Adrenal gland (tissue), 12 donors: ENCODE data around the gene HSP90AA1. TPM values are rescaled to one million over a fixed set of nuclear protein-coding genes. Genes with fewer than 3 reads are reported as not detected.

Experiments
- DNase-seq, 7 donors: peaks; one replicate each; pipeline ENCODE4 v3.0.0-alpha.2; 2019 to 2020
- H3K27ac ChIP-seq, 5 donors: fragments of 200-600 bp; sonication (generic) in 4 of 5; 1 replicate in 3 of 5; 2 replicates in 2 of 5; pipeline versions ENCODE4 v1.5.1 to v1.8.0; 2016 to 2020; ENCODE audit warnings: mild to moderate bottlenecking in 1 of 5
- H3K27me3 ChIP-seq: fragments of 200-600 bp; 2 replicates; pipeline ENCODE4 v1.8.0; 2021
- H3K36me3 ChIP-seq, 2 donors: fragments of 200-600 bp; replicated peaks in 1 of 2; 1 replicate in 1 of 2; 2 replicates in 1 of 2; pipeline versions ENCODE4 v1.5.1 to v1.8.0; 2018 to 2022
- H3K4me1 ChIP-seq, 2 donors: fragments of 200-600 bp; replicated peaks in 1 of 2; 1 replicate in 1 of 2; 2 replicates in 1 of 2; pipeline versions ENCODE4 v1.5.1 to v1.8.0; 2018 to 2021
- H3K4me3 ChIP-seq, 4 donors: fragments of 200-600 bp; sonication (generic) in 3 of 4; one replicate each; pipeline ENCODE4 v1.5.1; 2016 to 2018
- H3K9me3 ChIP-seq, 3 donors: fragments of 200-600 bp; sonication (generic) in 1 of 3; replicated peaks in 1 of 3; 1 replicate in 2 of 3; 2 replicates in 1 of 3; pipeline versions ENCODE4 v1.5.1 to v1.8.0; 2016 to 2021
- CTCF ChIP-seq, 6 experiments: fragments of 450-650 bp in 4 of 6; fragments of 200-600 bp in 2 of 6; sonication (generic) in 1 of 6; IDR thresholded peaks; 1 replicate in 5 of 6; 2 replicates in 1 of 6; pipeline versions ENCODE4 v1.5.1 to v1.8.0; 2016 to 2021; ENCODE audit warnings: antibody characterized with exemption in 6 of 6, mild to moderate bottlenecking in 2 of 6, moderate library complexity in 1 of 6
- POLR2A ChIP-seq, 2 donors: fragments of 450-650 bp; IDR thresholded peaks; one replicate each; pipeline ENCODE4 v1.6.1; 2017; ENCODE audit warnings: antibody characterized with exemption in 2 of 2, mild to moderate bottlenecking in 2 of 2, moderate library complexity in 1 of 2
- WGBS, 4 donors: extraction: QIAGEN DNeasy Blood & Tissue Kit in 2 of 4; methylation state at CpG; one replicate each; pipeline versions ENCODE4 v1.1.5 to v1.1.7; 2013 to 2017; 5-methylcytosine and 5-hydroxymethylcytosine counted together
- intact Hi-C, 2 donors: fragments of 100-400 bp; cut with DNase I; formaldehyde crosslinking; loops; one replicate each; pipeline versions ENCODE4 v1.14.1 to v1.15.0; 2022 to 2023
- polyA plus RNA-seq, 3 donors: library from polyadenylated mRNA; stranded (reverse); fragments of 200-250 nt in 2 of 3; fragments of 350-450 nt in 1 of 3; fragmentation: Illumina TruSeq in 1 of 3; extraction: RNeasy Lipid Tissue Mini Kit (QIAGEN cat#74804) in 1 of 3; gene quantifications; one replicate each; pipeline ENCODE4 v1.2.3, GENCODE V29; 2013 to 2014
- total RNA-seq, 9 donors: library from RNA; depleted of rRNA in 4 of 9; stranded (reverse); fragments of >200 nt in 4 of 9; fragments of 120-200 nt in 1 of 9; fragmentation: NEBNext Ultra II Directional in 1 of 9; extraction: Animal tissue kit (Norgen Biotek cat#: 25700) in 1 of 9; gene quantifications; one replicate each; pipeline versions ENCODE4 v1.1.0 to v1.2.4, GENCODE V29; 2013 to 2023
- donor health status: healthy with polysubstance abuse.
- donor health status: Bipolar disorder and iron deficiency.
- donor health status: DM: yes; HTN: yes; CAD: no.
- donor health status: DM: no; HTN: no; CAD: no.
- donor health status: DM: no; HTN: no; CAD: no.
- donor health status: DM: yes; HTN: yes; CAD: no.

Gene HSP90AA1
- total and polyA plus RNA-seq, 12 donors: 272 to 1,666 (median 406) TPM

GRCh38 chr14:102089621-102090343 is 2.9 kb upstream of the HSP90AA1 start:
- H3K27me3 ChIP-seq: no peaks in the 10 kb centered on the region
- H3K9me3 ChIP-seq: no peaks in the 10 kb centered on the region
- TF ChIP-seq CTCF (IDR thresholded peaks at IDR 0.05) (no peak), POLR2A (IDR thresholded peaks at IDR 0.05) (no peak)
- WGBS, 4 donors: 87 to 93% (median 93%) methylated on average over 11 of the region's 11 CpGs
- H3K4me1 ChIP-seq: peaks cover 21 to 23% of the 10 kb centered on the region in 2 donors
- DNase-seq: no peak
- no peak overlapping the region for H3K4me3 ChIP-seq
- H3K36me3 ChIP-seq: peaks cover 0 to 11% of the 10 kb centered on the region in 2 donors
- H3K27ac ChIP-seq: no peak overlapping the region
- intact Hi-C loops: loop anchor here (5.0 to 10.0 kb wide), 2 partner anchors 42 to 385 kb away; no protein-coding TSS in a partner anchor

GRCh38 chr14:102088012-102088792 is 1.4 kb upstream of the HSP90AA1 start:
- no peaks in the 10 kb centered on the region for H3K9me3 ChIP-seq
- no peak for TF ChIP-seq POLR2A (IDR thresholded peaks at IDR 0.05)
- H3K27me3 ChIP-seq: no peaks in the 10 kb centered on the region
- peak overlapping the region in 4 of 5 donors; percentile 98 to 100 (median 99) for H3K27ac ChIP-seq
- H3K4me3 ChIP-seq: peak overlapping the region in 2 of 4 donors; percentile 55 to 97
- 40 to 49% (median 45%) methylated on average over 34 to 39 of the region's 39 CpGs for WGBS, 4 donors
- intact Hi-C loops: no loop called here
- peaks cover 33 to 39% of the 10 kb centered on the region in 2 donors for H3K4me1 ChIP-seq
- peaks cover 0 to 27% of the 10 kb centered on the region in 2 donors for H3K36me3 ChIP-seq
- DNase-seq: peak; percentile 51 to 74 (median 61)

- 2 to 20% (median 10%) methylated on average over 11 of the region's 11 CpGs for WGBS, 4 donors
- TF ChIP-seq POLR2A (IDR thresholded peaks at IDR 0.05) (no peak), CTCF (IDR thresholded peaks at IDR 0.05) (no peak)
- Histone ChIP-seq H3K27me3 (no peaks in the 10 kb centered on the region), H3K9me3 (no peaks in the 10 kb centered on the region), H3K4me3 (peak overlapping the region in 3 of 4 donors; percentile 3 to 97 (median 55)), H3K4me1 (peaks cover 33 to 44% of the 10 kb centered on the region in 2 donors), H3K27ac (peak overlapping the region; percentile 85 to 100 (median 99)), H3K36me3 (peaks cover 0 to 32% of the 10 kb centered on the region in 2 donors)
- DNase-seq: no peak
- intact Hi-C loops: no loop called here
Measured at GRCh38 chr14:102087762-102088011, 843 bp upstream of the HSP90AA1 start.

GRCh38 chr14:102086709-102086971 is 204 bp downstream of the HSP90AA1 start:
- Histone ChIP-seq H3K36me3 (peaks cover 0 to 42% of the 10 kb centered on the region in 2 donors), H3K27ac (peak overlapping the region; percentile 80 to 100 (median 99)), H3K4me1 (peaks cover 36 to 55% of the 10 kb centered on the region in 2 donors), H3K4me3 (peak overlapping the region; percentile 5 to 97 (median 60)), H3K27me3 (no peaks in the 10 kb centered on the region), H3K9me3 (no peaks in the 10 kb centered on the region)
- TF ChIP-seq CTCF (IDR thresholded peaks at IDR 0.05): no peak
- no peak for DNase-seq
- 0 to 1% methylated on average over 28 to 30 of the region's 32 CpGs; no CpG with 5 or more reads in 2 of the 4 donors for WGBS, 4 donors
- intact Hi-C loops: no loop called here
